Endothelial cell of umbilical vein (primary cell): ENCODE measurements around the gene SCAI.

Experiments
- CTCF ChIP-seq, 2 donors: IDR thresholded peaks; 1 replicate in 1 of 2; 2 replicates in 1 of 2; pipeline ENCODE4 v1.5.1; 2011; ENCODE audit warnings: low read length in 2 of 2, mild to moderate bottlenecking in 2 of 2, moderate library complexity in 2 of 2, control low read depth in 1 of 2, inconsistent platforms in 1 of 2, low read depth in 1 of 2; ENCODE audit not compliant: insufficient read depth in 1 of 2; ENCODE audit errors: extremely low read depth in 1 of 2
- EZH2 ChIP-seq: IDR thresholded peaks from 2 replicates; pipeline ENCODE4 v1.6.1; 2012; ENCODE audit warnings: borderline replicate concordance, low read depth, mild to moderate bottlenecking, moderate library complexity, low read length, inconsistent platforms; ENCODE audit not compliant: severe bottlenecking
- GATA2 ChIP-seq: IDR thresholded peaks from 2 replicates; pipeline ENCODE4 v1.7.0; 2011; ENCODE audit warnings: low read depth, mild to moderate bottlenecking, moderate library complexity, mixed read lengths, low read length; ENCODE audit not compliant: insufficient read length, insufficient read depth
- MAX ChIP-seq: IDR thresholded peaks from 2 replicates; pipeline ENCODE4 v1.6.1; 2011; ENCODE audit not compliant: insufficient read depth, insufficient read length
- MYC ChIP-seq: IDR thresholded peaks from one replicate; pipeline ENCODE4 v1.6.1; 2011; ENCODE audit warnings: mild to moderate bottlenecking, low read depth, low read length
- POLR2A ChIP-seq: IDR thresholded peaks from 2 replicates; pipeline ENCODE4 v1.6.1; 2012; ENCODE audit warnings: low read depth, mild to moderate bottlenecking, control low read depth, low read length
- POLR2AphosphoS5 ChIP-seq: IDR thresholded peaks from 2 replicates; pipeline ENCODE4 v1.6.1; 2012; ENCODE audit warnings: low read depth, mild to moderate bottlenecking, control low read depth, low read length, moderate library complexity; ENCODE audit not compliant: insufficient read depth

GRCh38 chr9:125134976-125135375 lies 8.4 kb downstream of the SCAI start:
- TF ChIP-seq GATA2: no peak
- no peak for TF ChIP-seq CTCF (IDR thresholded peaks at IDR 0.05; ENCODE audit: extremely low read depth in 1 of 2, insufficient read depth in 1 of 2, low read depth in 1 of 2, low read length in 2 of 2)
- TF ChIP-seq POLR2A: no peak
- no peak for TF ChIP-seq MAX
- TF ChIP-seq MYC: no peak
- TF ChIP-seq POLR2AphosphoS5: no peak
- no peak for TF ChIP-seq EZH2
